GM21528 (cell line): Measurements from ENCODE around the gene MUSK.
"Not testable (repeated sequence)": the region's sequence is repeated elsewhere in the genome, so short reads cannot be mapped to it uniquely, and the experiment has no call there.

ENCODE experiments used
- ATAC-seq: cut with Tn5 transposase; IDR thresholded peaks from one replicate; pipeline ENCODE4 v1.9.1; 2021; ENCODE audit warnings: mild to moderate bottlenecking, moderate library complexity; ENCODE audit not compliant: unreplicated experiment, low FRiP score

Gene MUSK

DNA sequence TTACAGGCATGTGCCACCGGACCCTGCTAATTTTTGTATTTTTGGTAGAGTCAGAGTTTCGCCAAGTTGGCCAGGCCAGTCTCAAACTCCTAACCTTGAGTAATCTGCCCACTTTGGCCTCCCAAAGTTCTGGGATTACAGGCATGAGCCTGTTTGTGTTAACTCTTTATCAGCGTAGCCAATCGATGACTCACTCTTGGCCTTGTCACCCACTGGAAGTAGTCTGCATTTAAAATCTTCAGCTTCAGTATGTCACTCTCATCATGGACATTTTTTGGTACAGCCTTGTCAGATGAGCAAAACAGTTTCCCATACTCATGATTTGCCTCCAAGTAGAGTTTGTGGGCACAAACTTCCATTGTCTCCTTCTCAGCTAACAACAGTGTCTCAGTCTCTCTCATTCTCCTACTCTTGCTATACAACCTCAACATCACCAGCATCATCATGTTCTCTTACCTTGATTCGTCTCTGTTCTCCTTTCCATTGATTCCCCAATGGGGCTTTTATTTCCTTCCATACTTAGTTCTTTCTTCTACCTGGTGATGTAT lies 22.5 kb downstream of the MUSK start:
- ATAC-seq, result no peak

GRCh38 chr9:110695846-110696245 lies 27.3 kb downstream of the MUSK start:
- not testable (repeated sequence) for ATAC-seq

DNA sequence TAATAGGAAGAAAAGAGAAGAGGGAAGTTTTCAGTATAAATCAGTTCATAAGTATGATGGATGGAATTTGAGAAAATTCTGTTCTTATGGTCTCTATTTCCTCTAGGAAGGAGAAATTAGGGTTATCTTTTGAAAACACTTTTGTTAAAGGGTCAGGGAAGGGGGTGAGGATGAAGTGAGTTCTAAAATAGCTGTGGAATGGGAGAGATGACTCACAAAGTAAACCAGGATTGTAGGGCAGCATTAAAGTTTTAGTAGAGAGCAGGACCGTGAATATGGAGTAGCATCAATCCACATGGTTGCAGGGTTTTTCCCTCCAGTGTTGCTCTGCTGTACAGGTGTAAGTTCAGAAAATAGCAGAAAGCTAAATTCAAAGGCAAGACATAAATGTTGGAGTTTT lies 32.4 kb downstream of the MUSK start:
- no peak for ATAC-seq

- ATAC-seq, result no peak
These were observed 35.1 kb downstream of the MUSK start for GRCh38 chr9:110703669-110704068.

DNA sequence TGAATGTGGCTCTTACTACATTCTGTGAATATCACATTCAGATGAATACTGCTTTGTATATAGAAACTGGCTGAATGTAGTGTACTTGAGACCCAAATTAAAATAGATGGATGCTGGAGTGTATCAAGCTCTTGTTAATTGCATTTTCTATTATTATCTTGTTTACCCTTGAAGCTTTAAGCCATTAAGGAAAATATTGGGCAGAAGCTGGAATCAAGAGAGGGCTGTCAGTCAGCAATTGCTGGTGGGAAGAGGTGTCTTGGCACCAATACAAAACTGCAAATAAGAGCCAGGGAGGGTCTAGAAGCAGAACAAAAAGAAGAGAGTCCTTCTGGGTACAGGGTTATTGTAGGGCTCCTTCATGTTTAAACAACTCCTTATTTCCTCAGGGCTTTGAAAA lies 38.8 kb downstream of the MUSK start:
- ATAC-seq, result no peak

GRCh38 chr9:110710420-110710819 lies 41.8 kb downstream of the MUSK start:
- ATAC-seq, result no peak

- no peak for ATAC-seq
These were observed 44.4 kb downstream of the MUSK start for GRCh38 chr9:110712955-110713354.

GRCh38 chr9:110714314-110714713 lies 45.7 kb downstream of the MUSK start:
- no peak for ATAC-seq

GRCh38 chr9:110728058-110728457 lies 59.5 kb downstream of the MUSK start:
- no peak for ATAC-seq

GRCh38 chr9:110729641-110730040 lies 61.0 kb downstream of the MUSK start:
- no peak for ATAC-seq

GRCh38 chr9:110731437-110732028 lies 62.9 kb downstream of the MUSK start:
- no peak for ATAC-seq

- no peak for ATAC-seq
These were observed 70.4 kb downstream of the MUSK start for GRCh38 chr9:110738982-110739381.

GRCh38 chr9:110742741-110743371 lies 74.3 kb downstream of the MUSK start:
- no peak for ATAC-seq

DNA sequence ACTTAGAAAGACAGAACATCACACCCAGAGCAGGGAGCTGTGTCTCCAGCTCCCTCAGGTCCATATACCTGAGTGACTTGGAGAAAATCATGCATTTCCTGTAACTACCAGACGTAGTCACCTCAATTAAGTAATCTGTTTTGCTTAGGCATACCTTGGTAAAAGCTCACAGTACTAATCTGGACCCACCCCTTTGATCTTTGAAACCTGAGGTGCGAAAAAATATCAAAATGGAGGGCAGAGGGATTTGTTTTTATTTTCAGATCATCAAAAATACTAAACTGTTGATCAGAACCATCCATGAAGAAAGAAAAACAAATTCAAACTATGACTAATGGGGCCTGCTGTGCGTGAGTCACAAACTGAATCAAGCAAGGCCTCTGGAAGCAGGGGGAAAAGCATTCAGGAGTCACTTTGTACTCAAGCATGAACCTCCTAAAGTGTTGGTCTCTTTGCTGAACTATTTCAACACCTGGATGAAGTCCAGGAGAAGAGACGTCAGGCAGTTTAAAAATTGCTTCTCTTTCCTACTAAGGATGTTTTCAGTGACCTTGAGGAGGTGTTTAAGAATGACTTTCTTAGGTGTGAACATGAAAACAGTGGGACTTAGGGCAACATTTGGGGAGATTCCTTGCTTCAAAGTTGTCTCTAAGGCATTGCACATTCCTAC lies 76.3 kb downstream of the MUSK start:
- no peak for ATAC-seq

- no peak for ATAC-seq
These were observed 77.1 kb downstream of the MUSK start for GRCh38 chr9:110745676-110746075.

- ATAC-seq, result no peak
These were observed 77.8 kb downstream of the MUSK start for GRCh38 chr9:110746211-110746930.

DNA sequence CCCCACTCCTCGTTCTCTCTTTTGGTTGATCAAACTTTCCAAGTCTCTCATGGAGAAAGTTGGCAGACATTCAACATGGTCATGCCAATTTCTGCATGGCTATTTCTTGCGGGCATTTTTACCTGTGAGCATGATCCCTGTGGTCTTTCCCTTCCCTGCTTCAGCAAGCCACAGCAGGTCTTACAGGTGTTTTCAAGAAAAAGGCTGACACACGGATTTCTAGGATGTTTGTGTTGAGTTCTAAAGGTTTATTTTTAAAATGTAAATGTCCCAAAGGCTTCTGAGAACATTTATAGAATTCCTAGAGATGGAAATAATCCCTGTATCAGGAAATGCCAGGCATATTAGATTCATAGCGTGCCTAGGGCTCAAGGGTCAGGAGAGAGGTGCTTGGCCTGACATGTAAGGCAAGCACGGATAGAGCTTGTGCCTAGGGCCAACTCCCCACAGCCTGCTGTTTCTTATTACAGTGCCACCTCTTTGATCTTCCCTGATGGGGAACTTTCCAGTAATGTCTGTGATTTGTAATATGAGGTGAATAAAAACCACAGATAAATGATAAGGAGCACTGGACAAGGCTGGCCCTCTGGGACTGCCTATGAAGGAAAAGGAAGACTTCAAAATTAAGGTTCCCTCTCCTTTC lies 79.8 kb downstream of the MUSK start:
- no peak for ATAC-seq

DNA sequence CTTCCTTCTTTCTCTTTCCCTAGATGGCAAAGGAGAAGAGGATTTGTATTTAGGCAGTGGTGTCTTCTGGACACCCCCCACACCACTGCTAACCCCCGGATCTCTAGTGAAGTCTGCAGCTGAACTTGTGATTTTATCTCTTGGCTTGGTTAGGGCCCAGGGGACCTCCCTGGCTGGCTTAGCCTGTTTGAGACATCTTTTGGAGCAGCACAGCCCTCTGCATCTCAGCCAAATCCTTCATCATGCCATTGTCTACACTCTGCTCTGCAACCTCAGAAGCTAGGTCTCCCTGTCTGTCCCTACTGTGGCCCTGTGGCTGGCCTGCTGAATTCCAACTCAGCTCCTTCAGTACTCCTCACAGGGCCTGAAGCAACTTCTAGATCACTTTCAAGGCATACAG lies 81.7 kb downstream of the MUSK start:
- no peak for ATAC-seq

DNA sequence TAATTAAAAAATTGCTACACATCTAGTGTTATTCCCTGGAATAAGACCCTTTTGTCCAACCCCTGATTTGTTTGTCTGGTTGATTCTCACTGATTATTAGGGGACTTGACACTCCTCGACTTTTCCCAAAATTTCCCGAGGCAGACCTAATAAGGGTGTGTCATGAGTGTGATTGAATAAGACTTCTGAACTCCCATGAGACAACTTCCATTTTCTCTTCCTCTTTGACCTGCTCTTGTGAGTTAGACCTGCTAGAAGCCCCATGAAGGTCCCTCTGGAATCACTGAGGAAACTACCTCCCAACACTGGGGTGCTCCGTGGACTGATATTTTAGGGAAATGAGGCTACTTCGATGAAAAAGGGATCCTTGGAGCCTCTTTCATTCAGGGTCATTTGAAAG lies 83.4 kb downstream of the MUSK start:
- no peak for ATAC-seq

GRCh38 chr9:110752766-110753165 lies 84.2 kb downstream of the MUSK start:
- ATAC-seq, result no peak
